HG02623 (cell line): ENCODE measurements around the gene GTF3C5.
"Not testable (repeated sequence)": the region's sequence is repeated elsewhere in the genome, so short reads cannot be mapped to it uniquely, and the experiment has no call there.

Experiments used
- ATAC-seq: cut with Tn5 transposase; IDR thresholded peaks from one replicate; pipeline ENCODE4 v1.9.1; 2021; ENCODE audit warnings: moderate library complexity; ENCODE audit not compliant: unreplicated experiment

Gene GTF3C5, protein sequence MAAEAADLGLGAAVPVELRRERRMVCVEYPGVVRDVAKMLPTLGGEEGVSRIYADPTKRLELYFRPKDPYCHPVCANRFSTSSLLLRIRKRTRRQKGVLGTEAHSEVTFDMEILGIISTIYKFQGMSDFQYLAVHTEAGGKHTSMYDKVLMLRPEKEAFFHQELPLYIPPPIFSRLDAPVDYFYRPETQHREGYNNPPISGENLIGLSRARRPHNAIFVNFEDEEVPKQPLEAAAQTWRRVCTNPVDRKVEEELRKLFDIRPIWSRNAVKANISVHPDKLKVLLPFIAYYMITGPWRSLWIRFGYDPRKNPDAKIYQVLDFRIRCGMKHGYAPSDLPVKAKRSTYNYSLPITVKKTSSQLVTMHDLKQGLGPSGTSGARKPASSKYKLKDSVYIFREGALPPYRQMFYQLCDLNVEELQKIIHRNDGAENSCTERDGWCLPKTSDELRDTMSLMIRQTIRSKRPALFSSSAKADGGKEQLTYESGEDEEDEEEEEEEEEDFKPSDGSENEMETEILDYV

GRCh38 chr9:133030317-133031129 lies at the start of gene GTF3C5:
TSS of gene GTF3C5 (plus strand) at chr9:133030997. CDS start at chr9:133031012, 15 bp downstream.
- ATAC-seq: peak; percentile 94

GRCh38 chr9:132982458-132982857 lies 48.3 kb upstream of the GTF3C5 start:
- ATAC-seq: no peak

- no peak for ATAC-seq
Observed at GRCh38 chr9:132983491-132984201, 47.2 kb upstream of the GTF3C5 start.

- ATAC-seq: no peak
Observed at GRCh38 chr9:132984202-132985070, 46.4 kb upstream of the GTF3C5 start.

- ATAC-seq: no peak
Observed at GRCh38 chr9:132985071-132985350, 45.8 kb upstream of the GTF3C5 start.

GRCh38 chr9:132985489-132985888 lies 45.3 kb upstream of the GTF3C5 start:
- ATAC-seq: no peak

DNA sequence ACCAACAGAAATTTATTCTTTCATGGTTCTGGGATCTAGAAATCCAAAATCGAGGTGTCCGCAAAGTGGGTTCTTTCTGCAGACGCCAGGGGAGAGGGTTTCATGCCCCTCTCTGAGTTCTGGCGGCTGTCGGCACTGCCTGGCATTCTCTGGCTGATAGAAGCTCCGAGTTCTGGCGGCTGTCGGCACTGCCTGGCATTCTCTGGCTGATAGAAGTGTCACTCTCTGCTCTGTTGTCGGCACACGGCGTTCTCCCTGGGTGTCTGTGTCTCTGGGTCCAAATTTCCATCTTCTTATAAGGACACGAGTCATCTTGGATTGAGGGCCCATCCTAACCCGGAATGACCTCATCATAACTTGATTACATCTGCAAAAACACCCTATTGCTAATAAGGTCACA lies 44.7 kb upstream of the GTF3C5 start:
- no peak for ATAC-seq

DNA sequence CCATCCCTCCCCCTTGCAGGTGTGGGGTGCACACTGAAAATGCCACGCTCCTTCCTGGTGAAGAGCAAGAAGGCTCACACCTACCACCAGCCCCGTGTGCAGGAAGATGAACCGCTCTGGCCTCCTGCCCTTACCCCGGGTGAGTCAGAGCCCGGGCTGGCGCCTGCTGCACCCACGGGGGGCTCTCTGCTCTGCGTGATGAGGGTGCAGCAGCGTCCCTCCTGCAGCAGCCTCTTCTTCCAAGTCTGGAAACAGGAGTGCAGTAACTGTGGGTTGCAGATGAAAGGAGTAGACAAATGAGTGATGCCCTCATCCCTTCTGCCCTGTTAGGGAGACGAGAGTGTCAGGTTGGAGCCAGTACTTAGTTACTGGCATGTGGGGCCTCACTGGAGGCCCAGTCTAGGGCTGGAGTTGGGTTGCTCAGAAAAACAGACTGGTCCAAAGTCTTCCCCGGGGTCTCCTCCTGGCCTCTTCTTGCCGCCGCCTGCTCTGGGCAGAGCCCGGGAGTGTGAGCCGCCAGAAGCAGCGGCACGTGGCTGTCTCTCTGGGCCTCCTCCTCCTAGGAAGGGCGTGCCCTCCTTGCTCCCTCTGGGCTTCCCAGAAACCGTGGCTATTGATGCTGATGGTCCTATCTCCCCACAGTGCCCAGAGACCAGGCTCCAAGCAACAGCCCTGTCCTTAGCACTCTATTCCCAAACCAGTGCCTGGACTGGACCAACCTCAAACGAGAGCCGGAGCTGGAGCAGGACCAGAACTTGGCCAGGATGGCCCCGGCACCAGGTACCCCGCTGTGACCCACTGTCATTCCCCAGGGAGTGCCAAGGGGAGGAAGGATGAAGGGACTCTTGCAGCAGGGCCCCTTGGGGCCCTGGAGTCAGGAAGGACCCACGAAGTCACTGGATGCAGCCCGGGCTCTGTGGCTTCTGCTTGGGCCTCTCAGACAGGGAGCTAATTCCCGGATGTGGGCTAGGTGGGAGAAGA lies 43.9 kb upstream of the GTF3C5 start:
- ATAC-seq: no peak

- no peak for ATAC-seq
Observed at GRCh38 chr9:132988244-132989013, 42.4 kb upstream of the GTF3C5 start.

- ATAC-seq: no peak
Observed at GRCh38 chr9:132989014-132989310, 41.8 kb upstream of the GTF3C5 start.

DNA sequence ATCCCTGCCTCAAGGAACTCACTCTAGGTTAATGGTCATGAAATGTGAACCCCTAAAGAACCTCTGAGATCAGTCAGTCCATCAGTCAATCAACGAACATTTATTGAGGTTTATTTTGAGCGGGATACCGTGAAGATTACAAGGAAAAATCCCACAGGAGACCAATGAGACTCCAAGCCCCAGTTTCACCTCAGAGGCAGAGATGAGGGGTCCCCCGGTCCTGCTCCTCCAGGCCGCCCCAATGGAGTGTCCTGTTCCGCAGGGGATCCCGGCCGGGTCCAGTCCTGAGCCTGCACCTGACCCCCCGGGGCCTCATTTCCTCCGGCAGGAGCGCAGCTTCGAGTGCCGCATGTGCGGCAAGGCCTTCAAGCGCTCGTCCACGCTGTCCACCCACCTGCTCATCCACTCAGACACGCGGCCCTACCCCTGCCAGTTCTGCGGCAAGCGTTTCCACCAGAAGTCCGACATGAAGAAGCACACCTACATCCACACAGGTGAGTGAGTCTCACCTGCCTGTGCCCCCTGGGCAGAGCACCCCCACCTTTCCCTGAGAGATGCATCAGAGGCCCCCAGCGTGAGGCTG lies 41.3 kb upstream of the GTF3C5 start:
- ATAC-seq: no peak

DNA sequence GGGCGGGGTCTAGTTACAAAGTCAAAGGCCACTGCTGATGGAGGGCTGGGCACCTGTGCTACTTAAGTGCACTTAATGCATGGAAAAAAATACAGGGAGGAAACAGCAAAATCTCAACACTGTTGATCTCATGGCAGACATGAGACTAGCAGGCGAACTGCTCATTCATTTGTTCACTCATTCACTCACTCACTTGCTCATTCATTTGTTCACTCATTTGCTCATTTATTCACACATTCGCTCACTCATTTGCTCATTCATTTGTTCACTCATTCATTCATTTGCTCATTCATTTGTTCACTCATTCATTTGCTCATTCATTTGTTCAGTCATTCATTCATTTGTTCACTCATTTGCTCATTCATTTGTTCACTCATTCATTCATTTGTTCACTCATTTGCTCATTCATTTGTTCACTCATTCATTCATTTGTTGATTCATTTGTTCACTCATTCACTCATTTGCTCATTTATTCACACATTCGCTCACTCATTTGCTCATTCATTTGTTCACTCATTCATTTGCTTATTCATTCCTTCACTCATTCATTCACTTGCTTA lies 40.7 kb upstream of the GTF3C5 start:
- not testable (repeated sequence) for ATAC-seq

GRCh38 chr9:132990781-132991180 lies 40.0 kb upstream of the GTF3C5 start:
- no peak for ATAC-seq

- no peak for ATAC-seq
Observed at GRCh38 chr9:132991351-132992300, 39.2 kb upstream of the GTF3C5 start.

DNA sequence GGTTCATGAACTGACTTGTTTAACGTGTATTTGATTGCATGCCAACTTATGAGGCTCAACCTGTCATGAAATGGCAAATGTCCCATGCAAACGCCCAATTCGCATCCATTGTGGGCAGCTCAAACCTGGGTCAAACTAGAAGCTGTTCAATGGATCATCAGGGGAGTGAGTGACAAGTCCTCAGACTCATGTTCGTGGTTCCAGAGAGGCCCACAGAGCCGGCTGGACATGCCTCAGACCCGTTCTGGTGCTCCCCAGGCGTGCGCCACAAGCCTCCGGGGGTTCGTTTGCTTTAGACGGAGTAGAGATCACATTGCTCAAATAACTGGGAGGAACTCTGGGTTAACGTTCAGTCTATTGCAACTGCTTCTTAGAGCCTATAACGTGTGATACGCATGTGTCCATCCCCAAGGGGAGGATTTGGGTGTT lies 37.3 kb upstream of the GTF3C5 start:
- no peak for ATAC-seq

- no peak for ATAC-seq
Observed at GRCh38 chr9:132994410-132995120, 36.2 kb upstream of the GTF3C5 start.
